GM21526 (cell line): ENCODE results near the gene LIF.

ENCODE experiments used
- ATAC-seq: cut with Tn5 transposase; IDR thresholded peaks from one replicate; pipeline ENCODE4 v1.9.1; 2021; ENCODE audit warnings: moderate library complexity; ENCODE audit not compliant: unreplicated experiment, low FRiP score

Gene LIF

GRCh38 chr22:30284666-30285065, 38.1 kb upstream of the LIF start:
- ATAC-seq = no peak

GRCh38 chr22:30284172-30284571, 37.6 kb upstream of the LIF start:
- no peak for ATAC-seq

GRCh38 chr22:30283342-30283741, 36.8 kb upstream of the LIF start:
- ATAC-seq = no peak

DNA sequence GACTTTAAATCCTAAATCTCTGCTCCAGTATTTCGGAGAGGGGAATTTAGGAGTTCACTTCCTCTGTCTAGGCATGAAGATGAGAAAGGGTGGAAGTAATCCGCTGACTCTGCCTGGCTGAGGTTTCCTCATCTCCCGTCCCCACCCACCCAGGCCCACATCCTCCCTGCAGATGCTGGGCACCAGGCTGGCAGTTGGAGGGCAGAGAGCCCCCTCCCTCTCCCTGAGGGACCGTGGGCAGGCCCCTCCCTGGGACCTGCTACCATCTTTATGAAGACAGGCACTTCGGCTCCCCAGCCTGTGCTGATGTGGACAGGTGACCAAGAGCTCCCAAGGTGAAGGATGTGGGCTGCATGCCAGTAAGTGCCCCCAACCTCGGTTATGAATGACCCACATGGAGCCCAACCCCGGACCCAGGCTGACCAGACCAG, 36.1 kb upstream of the LIF start:
- no peak for ATAC-seq

GRCh38 chr22:30280505-30280904, 33.9 kb upstream of the LIF start:
- no peak for ATAC-seq

DNA sequence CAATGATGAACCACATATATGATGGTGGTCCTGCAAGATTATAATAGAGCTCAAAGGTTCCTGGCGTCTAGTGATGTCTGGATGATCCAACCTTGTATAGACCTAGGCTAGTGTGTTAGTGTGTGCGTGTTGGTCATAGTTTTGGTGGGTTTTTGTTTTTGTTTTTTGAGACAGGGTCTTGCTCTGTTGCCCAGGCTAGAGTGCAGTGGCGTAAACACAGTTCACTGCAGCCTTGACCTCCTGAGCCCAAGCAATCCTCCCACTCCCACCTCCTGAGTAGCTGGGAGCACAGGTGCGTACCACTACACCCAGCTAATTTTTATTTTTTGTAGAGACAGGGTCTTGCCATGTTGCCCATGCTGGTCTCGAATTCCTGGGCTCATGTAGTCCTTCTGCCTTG, 33.4 kb upstream of the LIF start:
- ATAC-seq = no peak

DNA sequence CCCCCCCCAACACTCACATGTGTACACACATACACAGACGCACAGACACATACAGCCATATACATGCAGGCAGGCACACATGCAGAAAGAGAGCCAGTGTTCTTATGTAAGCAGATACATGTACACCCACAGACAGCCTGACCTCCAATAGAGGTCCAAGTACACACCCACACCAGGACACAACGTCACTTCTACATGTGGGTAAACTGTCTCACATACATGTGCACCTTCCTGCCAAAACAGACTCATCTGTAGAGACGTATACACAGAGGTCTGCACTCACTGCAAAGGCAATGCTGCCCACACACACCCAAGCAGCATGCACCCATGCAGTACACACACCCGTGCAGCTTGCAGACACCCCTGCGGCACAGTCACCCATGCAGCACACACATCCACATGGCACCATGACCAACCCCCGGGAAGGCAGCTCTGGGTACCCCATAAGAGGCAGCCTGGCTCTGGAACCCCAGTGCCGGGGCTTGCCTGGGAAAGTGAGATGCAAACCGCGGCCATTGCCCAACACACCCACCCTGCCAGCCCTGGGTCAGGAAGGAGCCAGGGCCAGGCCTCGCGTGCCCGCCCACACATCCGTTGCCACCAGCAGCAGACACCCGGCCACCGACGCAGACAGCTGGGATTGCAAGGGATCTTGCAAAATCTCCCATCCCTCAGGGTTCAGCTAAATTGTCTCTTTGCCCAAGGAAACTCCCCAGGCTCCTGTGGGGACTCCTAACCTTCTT, 32.7 kb upstream of the LIF start:
- ATAC-seq = no peak

DNA sequence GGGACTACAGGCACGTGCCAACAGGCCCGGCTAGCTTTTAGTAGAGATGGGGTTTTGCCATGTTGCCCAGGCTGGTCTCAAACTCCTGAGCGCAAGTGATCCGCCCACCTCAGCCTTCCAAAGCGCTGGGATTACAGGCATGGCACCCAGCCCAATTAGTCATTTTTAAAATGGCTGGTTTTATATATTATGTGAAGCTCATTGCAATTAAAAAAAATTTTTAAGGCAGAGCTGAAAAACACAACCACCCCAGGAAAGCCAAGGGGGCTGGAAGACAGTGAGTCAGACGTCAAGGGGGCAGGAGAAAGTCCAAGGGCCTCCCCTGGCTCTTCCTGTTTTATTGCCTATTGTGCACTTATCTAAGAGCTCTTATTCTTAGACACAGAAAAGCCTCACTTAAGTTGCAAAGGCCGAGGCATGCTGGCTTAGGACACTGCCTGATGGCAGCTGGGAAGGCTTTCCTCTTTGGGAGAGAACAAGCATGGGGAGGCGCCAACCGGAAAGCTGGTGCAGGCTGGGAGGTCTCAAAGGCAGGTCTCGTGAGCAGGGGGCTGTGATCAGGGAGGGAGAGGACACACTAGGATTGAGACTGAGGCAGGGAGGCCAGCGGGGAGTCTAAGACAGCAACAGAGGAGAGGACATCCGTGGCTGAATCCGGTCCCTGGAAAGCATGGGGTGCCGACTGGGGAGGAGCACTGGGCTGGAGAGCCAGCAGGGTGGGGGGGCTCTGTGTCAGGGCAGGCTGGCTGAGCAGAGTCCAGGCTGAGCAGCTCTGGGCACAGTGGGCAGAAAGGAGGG, 31.2 kb upstream of the LIF start:
- no peak for ATAC-seq

GRCh38 chr22:30276039-30276438, 29.5 kb upstream of the LIF start:
- ATAC-seq = no peak

DNA sequence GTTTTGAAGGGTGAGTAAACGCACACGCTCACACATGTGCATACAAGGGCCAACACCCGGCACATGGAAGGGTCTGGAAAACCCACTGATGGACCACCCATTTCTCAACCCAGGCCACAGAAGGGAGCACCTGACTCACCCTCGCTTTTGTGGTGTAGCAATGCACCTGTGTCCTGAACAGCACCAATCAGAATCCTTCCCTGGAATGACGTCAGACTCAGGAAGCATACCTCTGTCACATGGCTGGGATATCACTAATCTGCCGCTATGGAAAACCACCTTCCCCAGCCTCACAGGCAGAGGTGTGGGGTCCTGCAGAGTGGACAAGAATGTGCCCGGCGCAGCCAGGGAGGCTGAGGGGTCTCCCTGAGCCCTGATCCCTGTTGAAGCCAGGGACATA, 29.1 kb upstream of the LIF start:
- no peak for ATAC-seq

DNA sequence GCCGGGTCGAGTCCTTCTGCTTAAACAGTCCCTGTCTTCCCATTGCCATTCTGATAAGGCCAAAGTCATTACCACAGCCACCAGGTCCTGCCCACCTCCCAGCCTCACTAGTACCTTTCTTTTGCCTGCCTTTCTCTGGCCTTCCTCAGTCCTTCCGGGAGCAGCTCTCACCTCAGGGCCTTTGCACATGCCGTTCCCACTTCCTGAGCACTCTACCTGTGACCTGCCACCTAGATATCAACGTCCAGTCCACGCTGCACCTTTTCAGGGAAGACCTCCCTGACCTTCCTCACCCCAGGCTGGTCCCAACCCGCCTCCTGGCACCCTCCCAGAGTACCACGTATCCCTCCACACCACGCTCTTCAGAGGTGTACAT, 27.9 kb upstream of the LIF start:
- no peak for ATAC-seq

DNA sequence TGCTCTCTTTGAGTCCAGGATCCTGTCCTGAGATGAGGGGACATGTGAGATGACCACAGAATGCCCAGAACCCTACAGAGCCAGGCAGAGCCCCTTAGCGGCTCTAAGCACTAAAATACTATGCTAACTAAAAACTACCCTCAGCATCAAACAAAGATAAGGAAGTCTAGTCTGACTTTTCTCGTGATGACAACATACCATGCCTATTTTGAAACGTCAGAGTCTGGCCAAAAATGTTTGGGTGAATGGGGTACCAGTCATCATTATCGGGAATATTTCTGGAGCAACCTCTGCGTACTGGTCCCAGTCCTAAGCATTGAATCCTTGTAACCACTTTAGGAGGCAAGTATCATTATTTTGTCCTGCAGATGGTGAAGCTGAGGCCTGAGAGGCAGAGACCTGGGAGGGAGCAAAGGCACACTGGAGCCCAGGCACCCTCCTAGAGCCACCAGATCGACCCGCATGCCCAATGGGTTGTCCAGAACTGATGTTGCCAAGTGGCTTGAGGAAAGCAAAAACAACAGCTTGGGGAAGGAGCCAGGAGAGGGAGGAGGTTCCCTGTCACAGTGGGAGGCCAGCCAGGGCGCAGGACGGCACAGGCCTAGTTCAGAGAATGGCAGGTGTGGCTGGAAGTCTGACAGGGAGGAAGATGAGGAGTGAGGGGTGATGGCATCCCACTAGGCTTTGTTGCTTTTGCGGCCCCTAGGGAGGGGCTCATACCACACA, 27.3 kb upstream of the LIF start:
- no peak for ATAC-seq

DNA sequence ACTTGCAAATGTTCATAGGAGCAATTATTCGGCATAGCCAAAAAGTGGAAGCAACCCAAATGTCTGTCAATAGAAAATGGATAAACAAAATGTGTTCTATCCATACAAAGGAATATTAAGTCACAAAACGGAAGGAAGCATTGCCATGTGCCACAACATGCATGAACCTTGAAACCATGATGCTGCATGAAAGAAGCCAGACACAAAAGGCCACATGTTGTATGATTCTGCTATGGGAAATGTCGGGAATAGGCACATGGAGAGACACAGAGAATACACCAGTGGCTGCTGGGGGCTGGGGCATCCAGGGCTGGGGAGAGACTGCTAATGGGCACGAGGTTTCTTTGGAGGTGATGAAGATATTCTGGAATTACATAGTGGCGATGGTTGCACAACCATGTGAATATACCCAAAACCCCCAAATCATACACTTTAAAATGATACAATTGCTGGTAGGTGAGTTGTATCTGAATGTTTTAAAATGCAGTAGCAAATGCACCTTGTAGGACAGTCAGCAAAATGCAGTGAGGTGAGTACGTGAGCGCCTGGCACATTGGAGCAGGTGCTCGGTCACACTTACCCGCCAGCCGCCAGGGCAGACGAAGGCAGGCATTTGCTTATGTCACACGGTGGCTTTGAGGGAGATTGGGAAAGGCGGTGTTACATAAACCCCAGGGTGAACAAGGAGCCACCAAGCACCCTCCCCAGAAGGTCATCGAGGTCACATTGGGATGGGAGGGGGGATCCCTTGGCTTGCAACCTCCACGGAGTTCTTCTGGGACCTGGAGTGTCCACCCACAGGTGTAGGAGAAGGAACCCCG, 26.4 kb upstream of the LIF start:
- ATAC-seq = no peak

GRCh38 chr22:30270832-30271231, 24.3 kb upstream of the LIF start:
- no peak for ATAC-seq

DNA sequence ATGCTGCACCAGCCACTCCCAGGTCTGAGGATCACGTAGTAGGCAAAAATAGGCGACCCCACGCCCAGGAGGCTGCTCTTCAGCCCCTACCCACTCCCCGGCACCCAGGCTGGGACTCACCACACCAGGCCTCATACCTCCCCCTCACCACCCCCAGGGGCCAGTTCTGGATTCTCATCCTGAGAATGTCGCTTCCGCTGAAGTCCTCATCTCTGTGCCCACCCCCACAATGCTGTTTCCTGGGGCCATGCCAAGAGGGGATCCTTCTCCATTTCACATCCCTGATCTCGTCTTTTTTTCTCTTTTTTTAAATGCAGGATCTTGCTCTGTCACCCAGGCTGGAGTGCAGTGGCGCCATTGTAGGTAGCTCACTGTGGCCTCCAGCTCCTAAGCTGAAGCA, 21.8 kb upstream of the LIF start:
- no peak for ATAC-seq

DNA sequence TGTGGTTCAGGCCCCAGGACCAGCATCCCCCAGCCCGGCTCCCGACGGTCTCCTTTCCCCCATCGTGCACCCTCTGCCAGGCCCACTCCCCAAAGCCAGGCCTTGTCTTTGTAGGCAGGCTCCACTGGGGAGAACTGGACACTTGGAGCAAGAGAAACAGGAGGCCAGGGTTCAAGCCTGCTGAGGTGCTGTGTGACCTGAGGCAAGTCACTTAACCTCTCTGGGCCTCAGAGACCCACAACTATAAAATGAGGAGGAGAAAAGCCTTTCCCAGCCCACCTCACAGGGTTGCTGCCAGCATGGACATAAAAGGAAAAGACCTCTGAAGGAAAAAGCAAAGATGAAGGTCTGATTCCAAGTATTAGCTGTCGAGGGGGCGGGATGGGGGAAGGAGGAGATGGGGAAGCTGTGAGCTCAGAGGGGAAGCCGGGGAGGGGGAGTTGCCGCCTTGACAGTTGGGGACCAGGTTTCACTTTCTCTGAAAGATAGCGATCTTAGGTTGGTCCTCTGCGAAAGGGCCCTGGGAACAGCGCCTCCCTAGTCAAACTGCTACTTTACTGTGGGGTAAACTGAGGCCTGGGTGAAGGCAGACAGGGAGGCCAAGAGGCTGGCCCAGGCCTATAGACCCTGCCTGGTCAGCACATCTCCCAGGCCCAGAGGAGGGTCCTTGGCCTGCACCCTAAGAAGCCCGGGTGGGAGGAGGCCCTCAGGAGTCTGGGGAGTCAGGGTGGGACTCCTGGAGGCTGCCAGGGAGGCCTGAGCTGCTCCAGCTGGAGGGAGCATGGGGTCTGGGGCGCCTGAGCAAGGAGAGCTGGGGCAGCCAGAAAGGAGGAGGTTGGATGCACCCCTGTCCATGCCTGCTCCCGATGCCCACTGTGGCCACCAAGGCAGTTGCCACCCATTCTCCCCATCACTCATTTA, 21.1 kb upstream of the LIF start:
- ATAC-seq = no peak

DNA sequence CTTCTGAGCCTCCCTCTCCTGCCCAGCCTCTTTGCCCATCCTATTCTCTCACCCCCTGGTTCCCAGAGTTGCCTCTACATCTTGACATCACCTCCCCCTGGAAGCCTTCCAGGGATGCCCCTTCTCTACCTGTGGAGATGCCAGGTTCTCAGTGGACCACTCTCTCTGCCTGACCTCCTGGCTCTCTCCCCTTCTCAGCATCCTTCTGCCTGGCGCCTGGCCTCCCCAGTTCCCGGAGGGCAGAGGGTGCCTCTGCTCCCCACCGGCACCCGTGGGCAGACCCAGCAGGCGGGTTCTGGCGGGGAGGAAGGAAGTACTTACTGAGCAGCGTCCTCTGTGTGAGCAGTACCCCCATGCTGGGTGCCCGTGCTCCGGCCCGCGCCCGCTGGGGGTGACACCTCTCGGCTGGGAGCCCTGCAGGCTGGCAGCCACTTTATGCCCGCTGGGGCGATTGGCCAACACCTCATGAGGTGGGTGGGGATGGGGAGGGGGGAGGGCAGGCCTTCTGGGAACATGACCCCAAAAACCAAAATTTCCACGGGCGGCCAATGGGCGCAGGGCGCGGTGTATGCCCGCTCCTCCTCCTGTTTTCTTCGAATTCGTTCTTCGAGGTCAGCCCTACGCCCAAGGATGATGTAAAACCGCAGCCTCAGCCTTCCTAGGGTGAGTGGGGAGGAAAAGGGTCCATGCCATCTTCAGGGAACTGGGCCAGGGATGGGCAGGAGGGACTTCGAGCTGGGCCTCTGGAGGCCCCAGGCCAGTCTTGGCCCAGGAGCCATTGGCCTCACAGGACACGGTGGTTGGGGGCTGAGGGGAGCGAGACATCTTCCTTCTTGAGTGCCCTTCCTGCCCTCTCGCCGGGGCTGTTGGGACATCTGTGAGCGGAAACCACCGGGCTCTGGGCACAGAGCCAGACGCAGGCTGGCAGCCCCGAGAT, 20.2 kb upstream of the LIF start, which contains the start of gene OSM:
TSS of gene OSM (minus strand) at position 407 of the 937 bp plus-strand sequence. CDS start at position 355, 52 bp downstream.
- no peak for ATAC-seq

GRCh38 chr22:30265823-30266444, 19.4 kb upstream of the LIF start:
- peak; percentile 65 for ATAC-seq
